Erythroblast (primary cell): ENCODE data around the gene NWD2.

Source experiments
- GATA1 ChIP-seq: IDR thresholded peaks from 2 replicates; pipeline ENCODE4 v1.6.1; 2011; ENCODE audit warnings: low read depth, mild to moderate bottlenecking, control low read depth, low read length, moderate library complexity
- POLR2A ChIP-seq: IDR thresholded peaks from 2 replicates; pipeline ENCODE4 v1.6.1; 2011; ENCODE audit warnings: mild to moderate bottlenecking, low read length

DNA sequence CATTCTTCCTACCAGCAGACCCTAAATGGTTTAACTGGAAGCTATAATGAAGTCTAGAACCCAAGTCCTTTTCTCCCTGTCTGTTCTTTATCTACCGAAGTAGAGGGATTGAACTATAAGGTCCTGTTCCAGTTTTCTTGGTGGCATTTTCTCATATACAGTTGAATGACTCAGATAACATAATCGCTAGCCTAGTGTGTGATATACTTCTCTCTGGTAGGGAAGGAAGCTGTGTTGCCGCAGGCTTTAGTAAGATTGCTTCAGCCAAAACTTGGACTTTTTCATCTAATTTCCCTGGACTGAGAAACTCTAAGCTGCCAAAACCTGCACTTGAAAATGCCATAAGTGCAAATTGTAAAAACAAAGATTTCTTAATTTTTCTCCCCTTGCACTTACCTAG lies 123.4 kb downstream of the NWD2 start:
- no peak for TF ChIP-seq POLR2A
- no peak for TF ChIP-seq GATA1
